ENCODE data around the gene MYO10.

Gene MYO10

DNA sequence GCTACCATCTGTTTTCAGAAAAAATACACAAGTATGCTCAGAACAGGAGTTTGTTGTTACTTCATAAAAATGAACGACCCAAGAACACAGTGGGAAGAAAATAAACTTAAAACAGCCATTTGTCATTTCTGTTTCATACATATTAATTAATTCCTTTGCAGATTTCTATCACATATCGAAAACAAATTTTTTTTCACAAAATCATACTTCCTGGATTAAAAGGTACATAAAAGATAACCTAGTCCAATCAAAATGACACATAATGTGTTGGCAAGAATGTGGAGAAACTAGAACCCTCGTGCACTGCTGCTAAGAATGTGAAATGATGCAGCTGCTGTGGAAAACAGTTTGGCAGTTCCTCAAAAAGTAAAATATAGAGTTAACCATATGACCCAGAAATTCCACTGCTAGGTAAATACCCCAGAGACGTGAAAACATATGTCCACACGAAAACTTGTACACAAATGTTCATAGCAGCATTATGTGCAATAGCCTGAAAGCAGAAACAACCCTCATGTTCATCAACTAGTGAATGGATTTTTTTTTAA, 46.0 kb downstream of the MYO10 start:
- DNase-seq (ENCODE audit: low read depth), result peak; percentile 61
- TF ChIP-seq, protein P1, sequence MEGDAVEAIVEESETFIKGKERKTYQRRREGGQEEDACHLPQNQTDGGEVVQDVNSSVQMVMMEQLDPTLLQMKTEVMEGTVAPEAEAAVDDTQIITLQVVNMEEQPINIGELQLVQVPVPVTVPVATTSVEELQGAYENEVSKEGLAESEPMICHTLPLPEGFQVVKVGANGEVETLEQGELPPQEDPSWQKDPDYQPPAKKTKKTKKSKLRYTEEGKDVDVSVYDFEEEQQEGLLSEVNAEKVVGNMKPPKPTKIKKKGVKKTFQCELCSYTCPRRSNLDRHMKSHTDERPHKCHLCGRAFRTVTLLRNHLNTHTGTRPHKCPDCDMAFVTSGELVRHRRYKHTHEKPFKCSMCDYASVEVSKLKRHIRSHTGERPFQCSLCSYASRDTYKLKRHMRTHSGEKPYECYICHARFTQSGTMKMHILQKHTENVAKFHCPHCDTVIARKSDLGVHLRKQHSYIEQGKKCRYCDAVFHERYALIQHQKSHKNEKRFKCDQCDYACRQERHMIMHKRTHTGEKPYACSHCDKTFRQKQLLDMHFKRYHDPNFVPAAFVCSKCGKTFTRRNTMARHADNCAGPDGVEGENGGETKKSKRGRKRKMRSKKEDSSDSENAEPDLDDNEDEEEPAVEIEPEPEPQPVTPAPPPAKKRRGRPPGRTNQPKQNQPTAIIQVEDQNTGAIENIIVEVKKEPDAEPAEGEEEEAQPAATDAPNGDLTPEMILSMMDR (IDR thresholded peaks at IDR 0.05; ENCODE audit: insufficient read depth, low read depth, low read length, missing control alignments), result no peak

DNA sequence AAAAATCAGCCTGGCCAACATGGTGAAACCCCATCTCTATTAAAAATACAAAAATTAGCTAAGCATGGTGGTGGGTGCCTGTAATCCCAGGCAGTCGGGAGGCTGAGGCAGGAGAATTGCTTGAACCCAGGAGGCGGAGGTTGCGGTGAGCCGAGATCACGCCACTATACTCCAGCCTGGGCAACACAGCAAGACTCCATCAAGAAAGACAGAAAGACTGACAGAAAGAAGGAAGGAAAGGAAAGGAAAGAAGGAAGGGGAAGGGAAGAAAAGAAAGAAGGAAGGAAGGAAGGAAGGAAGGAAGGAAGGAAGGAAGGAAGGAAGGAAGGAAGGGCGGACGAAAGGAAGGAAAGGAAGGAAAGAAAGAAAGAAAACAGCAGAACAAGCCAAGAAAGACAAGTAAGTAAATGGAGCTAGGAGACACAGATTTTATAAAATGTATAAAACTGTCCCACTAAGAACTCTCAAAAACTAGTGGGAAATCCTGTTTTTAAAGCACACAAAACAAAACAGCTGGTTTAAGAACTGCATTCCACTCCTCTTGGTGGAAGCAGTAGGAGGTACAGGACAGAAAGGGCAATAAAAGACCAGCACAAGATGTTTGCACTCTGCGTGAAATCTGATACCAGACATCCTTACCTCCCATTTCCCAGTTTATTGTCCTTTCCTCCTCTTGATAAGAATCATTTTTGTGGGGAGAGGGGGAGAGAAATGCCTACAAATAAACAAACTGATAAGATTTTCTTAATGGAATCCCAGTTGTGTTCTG, 46.7 kb downstream of the MYO10 start:
- no peak overlapping the region for H3K4me3 ChIP-seq (ENCODE audit: low read length)
- peak; percentile 23 for DNase-seq (ENCODE audit: low read depth)
- TF ChIP-seq, protein P1 (IDR thresholded peaks at IDR 0.05; ENCODE audit: insufficient read depth, low read depth, low read length, missing control alignments), result no peak

More for the DNA sequence above, 46.0 kb downstream of the MYO10 start:
- H3K4me3 ChIP-seq (ENCODE audit: low read length), result no peak overlapping the region

DNA sequence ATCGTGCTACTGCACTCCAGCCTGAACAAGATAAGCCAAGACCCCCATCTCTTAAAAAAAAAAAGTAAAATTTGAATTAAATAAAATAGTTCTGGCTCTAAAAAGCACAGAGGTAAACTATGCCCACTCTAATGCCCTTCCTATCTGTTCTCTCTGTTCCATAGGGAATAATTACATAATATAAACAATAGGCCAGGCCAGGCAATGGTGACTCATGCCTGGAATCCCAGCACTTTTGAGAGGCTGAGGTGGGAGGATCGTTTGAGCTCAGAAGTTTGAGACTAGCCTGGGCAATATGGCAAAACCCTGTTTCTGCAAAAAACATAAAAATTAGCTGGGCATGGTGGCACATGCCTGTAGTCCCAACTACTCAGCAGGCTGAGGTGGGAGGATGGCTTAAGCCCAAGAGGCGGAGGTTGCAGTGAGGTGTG, 47.4 kb downstream of the MYO10 start:
- no peak overlapping the region for H3K4me3 ChIP-seq (ENCODE audit: low read length)
- DNase-seq (ENCODE audit: low read depth), result peak; percentile 80
- TF ChIP-seq, protein P1 (IDR thresholded peaks at IDR 0.05; ENCODE audit: insufficient read depth, low read depth, low read length, missing control alignments), result no peak

DNA sequence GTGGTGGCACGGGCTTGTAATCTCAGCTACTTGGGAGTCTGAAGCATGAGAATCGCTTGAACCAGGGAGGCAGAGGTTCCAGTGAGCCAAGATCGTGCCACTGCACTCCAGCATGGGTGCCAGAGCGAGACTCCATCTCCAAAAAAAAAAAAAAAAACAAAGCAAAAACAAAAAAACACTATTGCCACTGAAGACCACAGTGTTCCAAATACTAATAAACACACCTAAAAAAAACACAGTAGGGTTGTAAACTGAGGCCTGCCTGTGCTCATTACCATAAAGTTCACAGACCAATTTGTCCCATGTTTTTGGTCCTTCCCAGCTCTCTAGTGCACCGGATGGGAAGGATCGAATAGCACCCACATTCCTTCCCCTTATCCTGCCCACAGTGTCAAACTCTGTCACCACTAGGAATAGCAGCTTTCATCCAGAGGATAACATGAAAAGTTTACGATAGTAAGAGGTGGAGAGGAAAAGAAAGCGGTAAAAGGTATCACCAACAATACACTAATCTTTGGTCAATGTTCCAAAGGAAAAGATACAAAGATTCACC, 49.2 kb downstream of the MYO10 start:
- TF ChIP-seq, protein P1 (IDR thresholded peaks at IDR 0.05; ENCODE audit: insufficient read depth, low read depth, low read length, missing control alignments), result no peak
- no peak overlapping the region for H3K4me3 ChIP-seq (ENCODE audit: low read length)
- no peak for DNase-seq (ENCODE audit: low read depth)

DNA sequence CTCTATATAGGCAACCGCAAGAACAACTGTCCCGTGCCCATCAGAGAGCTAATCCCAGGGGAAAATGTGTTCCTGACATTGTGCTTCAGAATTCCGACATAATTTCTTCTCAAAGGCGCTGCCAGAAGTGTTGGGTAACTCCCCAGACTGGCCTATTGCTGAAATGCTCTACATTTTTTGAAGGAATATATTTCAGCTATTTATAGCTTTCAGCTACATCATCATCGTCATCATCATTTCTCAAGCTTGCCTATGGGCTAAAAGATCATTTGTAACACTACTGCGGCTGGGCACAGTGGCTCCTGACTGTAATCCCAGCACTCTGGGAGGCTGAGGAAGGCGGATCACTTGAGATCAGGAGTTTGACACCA, 49.7 kb downstream of the MYO10 start:
- no peak overlapping the region for H3K4me3 ChIP-seq (ENCODE audit: low read length)
- DNase-seq (ENCODE audit: low read depth), result no peak
- TF ChIP-seq, protein P1 (IDR thresholded peaks at IDR 0.05; ENCODE audit: insufficient read depth, low read depth, low read length, missing control alignments), result no peak

DNA sequence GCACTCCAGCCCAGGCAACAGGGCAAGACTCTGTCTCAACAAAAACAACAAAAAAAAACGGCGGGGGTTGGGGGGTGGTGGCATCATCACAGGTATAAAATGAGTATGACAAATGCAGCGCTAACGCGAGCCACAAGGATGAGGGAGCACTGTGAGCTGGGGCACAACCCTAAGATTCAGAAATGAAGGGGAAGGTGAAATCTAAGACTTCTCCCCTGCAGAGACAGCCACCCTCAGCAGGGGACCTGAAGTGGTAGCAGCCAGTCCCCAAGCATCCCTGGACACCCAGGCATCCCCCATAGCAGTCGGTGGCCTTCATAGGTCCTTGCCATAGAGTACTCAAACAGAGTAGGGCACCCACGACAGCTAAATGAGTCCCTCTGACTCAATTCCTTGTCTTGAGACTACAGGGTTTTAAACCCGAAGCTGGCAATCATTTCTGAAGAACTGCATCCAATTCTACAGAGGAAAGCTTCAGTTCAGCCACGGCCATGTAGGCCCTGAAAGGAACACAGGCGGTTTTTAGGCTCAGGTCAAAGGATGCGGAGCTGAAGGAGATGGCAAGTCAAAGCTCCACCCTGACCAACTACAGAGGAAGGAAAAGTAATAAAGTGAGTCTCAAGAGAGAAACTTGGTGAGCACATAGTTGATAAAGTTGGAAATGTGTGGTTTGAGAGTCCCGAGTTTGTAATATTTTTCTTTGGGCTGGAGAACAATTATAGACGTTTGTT, 50.3 kb downstream of the MYO10 start:
- TF ChIP-seq, protein P1 (IDR thresholded peaks at IDR 0.05; ENCODE audit: insufficient read depth, low read depth, low read length, missing control alignments), result no peak
- no peak overlapping the region for H3K4me3 ChIP-seq (ENCODE audit: low read length)
- no peak for DNase-seq (ENCODE audit: low read depth)
